CD14-positive monocyte (primary cell): ENCODE results near the gene KRTAP2-1. TPM values are rescaled to one million over a fixed set of nuclear protein-coding genes. Genes with fewer than 3 reads are reported as not detected.
"Not testable (repeated sequence)": the region's sequence is repeated elsewhere in the genome, so short reads cannot be mapped to it uniquely, and the experiment has no call there.

ENCODE experiments used
- DNase-seq, 3 donors: peaks; one replicate each; pipeline ENCODE4 v3.0.0-alpha.2; 2011 to 2022
- H2AFZ ChIP-seq: 2 replicates; pipeline ENCODE4 v1.6.0; 2012; ENCODE audit warnings: mild to moderate bottlenecking, low read depth, low read length, inconsistent platforms; ENCODE audit not compliant: insufficient read depth, poor library complexity, severe bottlenecking
- H3K27ac ChIP-seq, 2 donors: 1 replicate in 1 of 2; 2 replicates in 1 of 2; pipeline ENCODE4 v1.5.1; 2012 to 2013; ENCODE audit warnings: low read length in 2 of 2, control low read depth in 1 of 2, inconsistent platforms in 1 of 2, low read depth in 1 of 2, mild to moderate bottlenecking in 1 of 2
- H3K27me3 ChIP-seq, 2 donors: one replicate each; pipeline versions ENCODE4 v1.6.0 to v1.6.1; 2011 to 2013; ENCODE audit warnings: low read length in 2 of 2; ENCODE audit not compliant: control insufficient read depth in 2 of 2, insufficient read depth in 2 of 2
- H3K36me3 ChIP-seq, 2 donors: replicated peaks in 1 of 2; 1 replicate in 1 of 2; 2 replicates in 1 of 2; pipeline versions ENCODE4 v1.5.1 to v1.6.1; 2012 to 2013; ENCODE audit warnings: low read length in 2 of 2, control low read depth in 1 of 2, inconsistent platforms in 1 of 2, mild to moderate bottlenecking in 1 of 2; ENCODE audit not compliant: insufficient read depth in 2 of 2, control insufficient read depth in 1 of 2
- H3K4me1 ChIP-seq, 2 donors: 1 replicate in 1 of 2; 2 replicates in 1 of 2; pipeline versions ENCODE4 v1.5.1 to v1.6.1; 2012 to 2013; ENCODE audit warnings: low read length in 2 of 2, control low read depth in 1 of 2, inconsistent platforms in 1 of 2, mild to moderate bottlenecking in 1 of 2, moderate library complexity in 1 of 2; ENCODE audit not compliant: insufficient read depth in 2 of 2, control insufficient read depth in 1 of 2
- H3K4me2 ChIP-seq: replicated peaks from 2 replicates; pipeline ENCODE3; 2012; ENCODE audit warnings: low read length, moderate library complexity, mild to moderate bottlenecking; ENCODE audit not compliant: poor library complexity, severe bottlenecking; ENCODE audit errors: extremely low read depth
- H3K4me3 ChIP-seq, 3 experiments: fragments of 200-600 bp in 1 of 3; sonication (generic) in 1 of 3; replicated peaks in 1 of 3; 1 replicate in 2 of 3; 2 replicates in 1 of 3; pipeline ENCODE4 v1.5.1; 2011 to 2013; ENCODE audit warnings: low read length in 3 of 3, mild to moderate bottlenecking in 3 of 3, control low read depth in 2 of 3, low read depth in 2 of 3, inconsistent platforms in 1 of 3, moderate library complexity in 1 of 3
- H3K79me2 ChIP-seq: 2 replicates; pipeline ENCODE4 v1.6.0; 2012; ENCODE audit warnings: mild to moderate bottlenecking, control low read depth, inconsistent platforms, low read length, moderate library complexity; ENCODE audit not compliant: insufficient read depth
- H3K9ac ChIP-seq: 2 replicates; pipeline ENCODE4 v1.6.0; 2017; ENCODE audit warnings: low read length, mild to moderate bottlenecking; ENCODE audit not compliant: insufficient read depth, poor library complexity, severe bottlenecking
- H3K9me3 ChIP-seq, 2 donors: replicated peaks in 1 of 2; 1 replicate in 1 of 2; 2 replicates in 1 of 2; pipeline versions ENCODE4 v1.5.1 to v1.6.1; 2012 to 2013; ENCODE audit warnings: low read length in 2 of 2, control low read depth in 1 of 2; ENCODE audit not compliant: control insufficient read depth in 1 of 2, insufficient read depth in 1 of 2
- H4K20me1 ChIP-seq: 2 replicates; pipeline ENCODE4 v1.6.0; 2012; ENCODE audit warnings: mild to moderate bottlenecking, low read length, control low read depth, moderate library complexity; ENCODE audit not compliant: insufficient read depth
- H3K27ac Mint-ChIP-seq, 7 donors: one replicate each; pipeline ENCODE4 v1.8.0; 2020; ENCODE audit warnings: mild to moderate bottlenecking in 7 of 7, mixed read lengths in 7 of 7, moderate library complexity in 6 of 7, inconsistent platforms in 2 of 7
- H3K27me3 Mint-ChIP-seq, 3 donors: one replicate each; pipeline ENCODE4 v1.8.0; 2021 to 2022; ENCODE audit warnings: low read depth in 3 of 3, mild to moderate bottlenecking in 3 of 3, mixed read lengths in 3 of 3, moderate library complexity in 3 of 3, inconsistent platforms in 1 of 3
- H3K36me3 Mint-ChIP-seq, 2 donors: one replicate each; pipeline ENCODE4 v1.8.0; 2020; ENCODE audit warnings: mixed read lengths in 2 of 2, inconsistent platforms in 1 of 2, mild to moderate bottlenecking in 1 of 2
- H3K4me1 Mint-ChIP-seq: one replicate; pipeline ENCODE4 v1.8.0; 2020; ENCODE audit warnings: mild to moderate bottlenecking, mixed read lengths
- H3K4me3 Mint-ChIP-seq, 2 donors: one replicate each; pipeline ENCODE4 v1.8.0; 2020; ENCODE audit warnings: mild to moderate bottlenecking in 2 of 2, mixed read lengths in 2 of 2, moderate library complexity in 1 of 2
- H3K9me3 Mint-ChIP-seq, 7 donors: one replicate each; pipeline ENCODE4 v1.8.0; 2020 to 2022; ENCODE audit warnings: mixed read lengths in 7 of 7, mild to moderate bottlenecking in 6 of 7, moderate library complexity in 6 of 7, inconsistent platforms in 2 of 7
- WGBS: methylation state at CpG from one replicate; pipeline ENCODE4 v1.1.5; 2013; ENCODE audit warnings: missing lambda C conversion rate; ENCODE audit not compliant: insufficient coverage; 5-methylcytosine and 5-hydroxymethylcytosine counted together
- intact Hi-C, 2 donors: fragments of 100-400 bp; cut with micrococcal nuclease; formaldehyde crosslinking; loops; one replicate each; pipeline versions ENCODE4 v1.15.0 to v1.15.1; 2023
- polyA plus RNA-seq, 3 donors: library from polyadenylated mRNA; depleted of rRNA in 1 of 3; unstranded in 2 of 3; stranded (reverse) in 1 of 3; fragments of 300-500 nt in 2 of 3; fragments of >200 nt in 1 of 3; fragmentation: Illumina TruSeq in 2 of 3; gene quantifications; 1 replicate in 2 of 3; 2 replicates in 1 of 3; pipeline ENCODE4 v1.2.3, GENCODE V29; 2012 to 2021
- TF ChIP-seq, protein P1 (sequence below): fragments of 200-600 bp; IDR thresholded peaks from one replicate; pipeline ENCODE4 v1.8.0; 2022; ENCODE audit warnings: antibody characterized with exemption, mild to moderate bottlenecking

The KRTAP2-1 gene
- polyA plus RNA-seq, 3 donors: not detected

DNA sequence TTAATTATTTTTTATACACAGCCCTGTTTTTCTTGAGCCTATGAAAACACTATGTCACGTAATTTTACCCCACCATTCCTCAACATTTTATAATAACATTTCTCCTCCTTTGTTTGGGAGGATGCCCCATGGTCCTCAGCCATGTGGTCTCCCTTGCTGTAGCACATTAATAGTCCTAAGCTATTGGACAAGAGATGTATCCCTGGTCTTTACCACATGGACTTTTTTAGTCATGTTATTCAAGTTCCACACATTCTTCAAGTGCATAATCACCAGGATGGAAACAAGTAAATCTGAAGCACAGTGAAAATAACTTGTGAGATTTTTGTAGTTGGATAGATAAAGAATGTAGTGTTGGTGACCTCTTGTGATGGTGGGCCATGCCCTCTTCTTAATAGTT lies 14.8 kb upstream of the KRTAP2-1 start:
- Histone ChIP-seq H3K27me3 (peaks cover 19 to 28% of the 10 kb centered on the region in 2 donors), H3K4me1 (no peaks in the 10 kb centered on the region), H3K9me3 (no peaks in the 10 kb centered on the region), H3K9ac (no peak overlapping the region), H4K20me1 (no peaks in the 10 kb centered on the region), H2AFZ (no peak overlapping the region), H3K79me2 (no peaks in the 10 kb centered on the region), H3K27ac (no peak overlapping the region), H3K4me3 (no peak overlapping the region), H3K4me2 (no peak overlapping the region), H3K36me3 (no peaks in the 10 kb centered on the region)
- TF ChIP-seq, protein P1, sequence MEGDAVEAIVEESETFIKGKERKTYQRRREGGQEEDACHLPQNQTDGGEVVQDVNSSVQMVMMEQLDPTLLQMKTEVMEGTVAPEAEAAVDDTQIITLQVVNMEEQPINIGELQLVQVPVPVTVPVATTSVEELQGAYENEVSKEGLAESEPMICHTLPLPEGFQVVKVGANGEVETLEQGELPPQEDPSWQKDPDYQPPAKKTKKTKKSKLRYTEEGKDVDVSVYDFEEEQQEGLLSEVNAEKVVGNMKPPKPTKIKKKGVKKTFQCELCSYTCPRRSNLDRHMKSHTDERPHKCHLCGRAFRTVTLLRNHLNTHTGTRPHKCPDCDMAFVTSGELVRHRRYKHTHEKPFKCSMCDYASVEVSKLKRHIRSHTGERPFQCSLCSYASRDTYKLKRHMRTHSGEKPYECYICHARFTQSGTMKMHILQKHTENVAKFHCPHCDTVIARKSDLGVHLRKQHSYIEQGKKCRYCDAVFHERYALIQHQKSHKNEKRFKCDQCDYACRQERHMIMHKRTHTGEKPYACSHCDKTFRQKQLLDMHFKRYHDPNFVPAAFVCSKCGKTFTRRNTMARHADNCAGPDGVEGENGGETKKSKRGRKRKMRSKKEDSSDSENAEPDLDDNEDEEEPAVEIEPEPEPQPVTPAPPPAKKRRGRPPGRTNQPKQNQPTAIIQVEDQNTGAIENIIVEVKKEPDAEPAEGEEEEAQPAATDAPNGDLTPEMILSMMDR: no peak
- intact Hi-C loops: no loop called here
- Mint-ChIP-seq H3K9me3 (peaks cover 0 to 9% (median 2%) of the 10 kb centered on the region in 7 donors), H3K4me1 (no peaks in the 10 kb centered on the region), H3K27ac (no peak overlapping the region), H3K27me3 (peaks cover 13 to 30% (median 20%) of the 10 kb centered on the region in 3 donors), H3K36me3 (peaks cover 0 to 2% of the 10 kb centered on the region in 2 donors), H3K4me3 (no peak overlapping the region)
- WGBS: 100% methylated on average over 1 of the region's 1 CpG
- no peak for DNase-seq

DNA sequence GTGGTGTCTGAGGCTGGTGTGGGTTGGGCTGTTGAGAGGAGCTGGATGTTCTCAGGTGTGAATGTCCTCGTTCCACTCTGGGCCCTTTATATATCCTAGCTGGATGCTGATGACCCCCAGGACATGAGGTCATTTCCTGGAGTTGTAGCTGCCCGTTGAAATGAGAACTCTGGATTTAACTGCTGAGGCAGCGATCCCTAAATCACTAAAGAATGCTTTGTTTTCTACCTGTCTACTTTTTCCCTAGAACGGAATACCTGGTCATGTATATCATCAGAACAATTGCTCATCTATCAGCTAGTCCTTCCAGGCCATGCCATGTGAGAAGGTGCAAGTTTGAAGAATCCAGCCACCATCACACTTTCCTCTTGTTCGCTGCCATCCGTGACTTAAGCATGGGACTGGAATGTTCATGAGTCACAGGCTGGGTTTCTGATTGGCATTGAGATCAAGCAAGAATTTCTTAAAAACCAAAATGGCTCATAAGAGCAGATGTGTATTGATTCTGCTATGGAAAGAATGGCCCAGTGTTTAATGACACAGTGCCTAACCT lies 13.0 kb upstream of the KRTAP2-1 start, which contains the start of gene KRTAP2-3:
Gene KRTAP2-3, minus strand, starts transcription at position 63 of the 553 bp plus-strand sequence. CDS start 64 bp downstream, outside the sequence.
- no peak within 1 kb of the TSS for H3K4me3 ChIP-seq
- peaks cover 13 to 33% (median 20%) of the 10 kb centered on the region in 3 donors for H3K27me3 Mint-ChIP-seq
- no peak within 1 kb of the TSS for H2AFZ ChIP-seq

DNA sequence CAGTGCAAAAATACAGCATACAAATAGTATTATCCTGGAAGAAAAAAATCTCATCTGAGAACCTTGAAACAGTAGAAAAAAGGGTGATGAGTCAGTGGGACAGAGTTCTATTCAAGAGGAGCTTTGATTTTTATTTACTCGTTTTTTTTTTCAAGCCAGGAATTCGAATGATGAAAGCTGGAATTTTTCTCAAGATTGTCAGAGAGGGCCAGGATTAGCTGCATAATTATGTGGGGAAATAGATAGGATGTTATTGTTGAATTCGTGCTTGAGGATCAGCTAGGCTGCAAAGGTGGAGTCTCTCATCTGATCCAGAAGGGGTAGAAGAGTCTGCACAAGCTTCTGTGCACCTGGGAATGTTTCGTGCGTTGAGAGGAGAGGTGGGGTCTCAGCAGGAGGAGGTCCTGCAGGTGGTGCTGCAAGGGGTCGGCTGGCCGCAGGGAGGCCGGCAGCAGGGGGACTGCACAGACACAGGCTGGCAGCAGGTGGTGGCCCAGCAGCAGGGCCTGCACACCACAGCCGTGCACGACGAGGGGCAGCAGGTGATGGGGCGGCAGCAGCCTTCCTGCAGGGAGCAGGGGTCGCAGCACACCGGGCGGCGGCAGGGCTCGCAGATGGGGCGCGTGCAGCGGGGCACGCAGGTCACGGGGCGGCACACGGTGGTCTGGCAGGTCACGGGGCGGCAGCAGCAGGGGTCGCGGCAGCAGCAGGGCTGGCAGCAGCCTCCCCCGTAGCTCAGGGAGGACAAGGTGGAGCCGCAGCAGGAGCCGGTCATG lies 12.3 kb upstream of the KRTAP2-1 start:
- H3K9me3 ChIP-seq, H3K4me2 ChIP-seq, H3K9ac ChIP-seq, DNase-seq, H3K27ac ChIP-seq, H3K36me3 ChIP-seq, H3K9me3 Mint-ChIP-seq, H2AFZ ChIP-seq, intact Hi-C loops, H3K79me2 ChIP-seq, H3K4me1 Mint-ChIP-seq, H4K20me1 ChIP-seq, H3K4me1 ChIP-seq, H3K36me3 Mint-ChIP-seq, H3K4me3 ChIP-seq: not testable (repeated sequence)
- 76% methylated on average over 5 of the region's 31 CpGs for WGBS
- Mint-ChIP-seq H3K4me3 (peak overlapping the region in 1 of 2 donors; percentile 15), H3K27me3 (peaks cover 13 to 33% (median 20%) of the 10 kb centered on the region in 3 donors), H3K27ac (peak overlapping the region in 1 of 7 donors; percentile 64)
- peaks cover 19 to 28% of the 10 kb centered on the region in 2 donors for H3K27me3 ChIP-seq

More for the DNA sequence above, 13.0 kb upstream of the KRTAP2-1 start, which contains the start of gene KRTAP2-3:
- no peak for DNase-seq
- Mint-ChIP-seq H3K27ac (peak within 1 kb of the TSS in 1 of 7 donors; percentile 64), H3K4me3 (peak within 1 kb of the TSS in 1 of 2 donors; percentile 32), H3K4me1 (no peaks in the 10 kb centered on the region), H3K9me3 (peaks cover 0 to 9% (median 2%) of the 10 kb centered on the region in 7 donors), H3K36me3 (peaks cover 0 to 2% of the 10 kb centered on the region in 2 donors)
- Histone ChIP-seq H3K4me2 (no peak within 1 kb of the TSS), H3K4me1 (no peaks in the 10 kb centered on the region), H3K9me3 (no peaks in the 10 kb centered on the region), H3K36me3 (no peaks in the 10 kb centered on the region), H3K9ac (no peak within 1 kb of the TSS), H3K27ac (no peak within 1 kb of the TSS), H3K79me2 (no peaks in the 10 kb centered on the region), H4K20me1 (no peaks in the 10 kb centered on the region), H3K27me3 (peaks cover 19 to 28% of the 10 kb centered on the region in 2 donors)
- TF ChIP-seq, protein P1: no peak
- 100% methylated on average over 2 of the region's 6 CpGs for WGBS
- intact Hi-C loops: no loop called here
